ENCODE results near the gene INHBE. TPM values are rescaled to one million over a fixed set of nuclear protein-coding genes. Genes with fewer than 3 reads are reported as not detected.

Gene INHBE
- total RNA-seq, 1 experiment from 2014 or later: 0.59 TPM

DNA sequence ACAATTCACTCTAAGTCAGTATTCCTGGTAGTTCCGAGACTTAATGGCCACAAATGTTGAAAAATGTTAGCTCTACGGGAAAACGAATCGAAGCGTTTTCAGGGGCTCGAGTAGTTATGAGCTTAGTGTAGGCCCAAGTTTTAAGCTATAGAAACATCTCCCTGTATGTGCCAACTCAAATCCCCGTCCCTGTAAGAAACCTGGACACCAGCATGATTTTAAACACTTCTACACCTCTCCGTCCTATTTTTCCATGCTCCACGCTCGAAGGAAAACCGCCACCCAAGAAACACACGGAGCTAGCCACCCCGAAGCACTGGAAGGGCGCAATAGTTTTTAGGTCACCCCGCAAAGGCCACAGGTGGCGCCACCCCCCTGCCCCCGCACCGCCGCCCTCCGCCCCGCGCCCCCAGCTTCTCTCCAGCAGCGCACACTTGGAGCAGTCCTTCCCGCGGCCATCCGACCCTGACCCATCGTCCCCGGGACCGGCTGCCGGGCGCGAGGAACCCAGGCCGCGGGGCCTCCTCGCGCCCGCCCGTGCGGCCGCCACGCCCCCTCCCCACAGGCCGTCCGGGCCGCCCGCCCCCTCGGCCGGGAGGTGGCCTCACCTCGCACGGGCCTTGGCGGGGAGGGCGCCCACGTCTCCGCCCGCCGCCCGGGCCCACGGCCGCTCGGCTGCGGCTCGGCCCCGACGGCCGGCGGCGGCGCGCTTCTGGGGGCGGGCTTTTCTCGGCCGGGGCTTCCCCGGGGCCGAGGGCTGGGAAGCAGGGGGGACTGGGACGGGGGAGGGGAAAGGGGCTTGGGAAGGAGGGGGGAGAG is 24.8 kb upstream of the INHBE start:
- POLR2A ChIA-PET: interaction anchor here (0.6 kb wide), 3 partner anchors 12 to 314 kb away, joined by 4 to 7 read pairs (median 5); partner anchors contain the start of gene TSPAN31
- in situ Hi-C loops (cut with HindIII; ENCODE audit: low pct_unique_long_range_greater_than_20kb, low sequenced_read_pairs) (no loop called here), intact Hi-C loops (cut with micrococcal nuclease; ENCODE audit: unreplicated experiment) (no loop called here)
- H3K9me3 ChIP-seq (ENCODE audit: control insufficient read depth, insufficient read depth, low read depth, low read length): no peaks in the 10 kb centered on the region
- no TSS peak for BruUV-seq (replicated peaks)
- ATAC-seq (peak; percentile 89), DNase-seq (ENCODE audit: low read depth, low spot score) (no peak)
- CTCF ChIA-PET: interaction anchor here (0.6 kb wide), 2 partner anchors 21 to 29 kb away, joined by 3 to 5 read pairs; partner anchors contain the start of gene GLI1
- H3K36me3 ChIP-seq (ENCODE audit: control insufficient read depth, insufficient read depth, low read length): no peaks in the 10 kb centered on the region
- peak overlapping the region; percentile 60 to 86 for H3K4me3 ChIP-seq (ENCODE audit: low read depth in 2 of 2, low read length in 2 of 2)
- H3K4me1 ChIP-seq (ENCODE audit: control insufficient read depth, insufficient read depth, low read length): peaks cover 6% of the 10 kb centered on the region
- no peaks in the 10 kb centered on the region for H3K27me3 ChIP-seq (ENCODE audit: control insufficient read depth, insufficient read depth, low read length)
- peak overlapping the region; percentile 97 for H3K27ac ChIP-seq (ENCODE audit: low read length)
- TF ChIP-seq POLR2AphosphoS5 (IDR thresholded peaks at IDR 0.05; ENCODE audit: low read depth, low read length): no peak; the same call in 1 of the 2 replicates
- TF ChIP-seq SIN3A (IDR thresholded peaks at IDR 0.05; ENCODE audit: borderline replicate concordance, insufficient read depth, low read depth, low read length): no peak; the same call in 1 of the 2 replicates
- TF ChIP-seq REST (IDR thresholded peaks at IDR 0.05; ENCODE audit: insufficient read depth in 1 of 2, low read depth in 2 of 2, low read length in 1 of 2): no peak
- no peak for TF ChIP-seq TCF7L2 (IDR thresholded peaks at IDR 0.05; ENCODE audit: low read depth, low read length)
- TF ChIP-seq CTCF (IDR thresholded peaks at IDR 0.05): no peak; the same call in 1 of the 2 replicates

- Histone ChIP-seq H3K4me1 (ENCODE audit: control insufficient read depth, insufficient read depth, low read length) (peaks cover 6% of the 10 kb centered on the region), H3K4me3 (ENCODE audit: low read depth in 2 of 2, low read length in 2 of 2) (peak within 1 kb of the TSS; percentile 60 to 86), H3K9me3 (ENCODE audit: control insufficient read depth, insufficient read depth, low read depth, low read length) (no peaks in the 10 kb centered on the region), H3K27me3 (ENCODE audit: control insufficient read depth, insufficient read depth, low read length) (no peaks in the 10 kb centered on the region), H3K27ac (ENCODE audit: low read length) (peak within 1 kb of the TSS; percentile 98), H3K36me3 (ENCODE audit: control insufficient read depth, insufficient read depth, low read length) (no peaks in the 10 kb centered on the region)
- TF ChIP-seq POLR2AphosphoS5 (IDR thresholded peaks at IDR 0.05; ENCODE audit: low read depth, low read length): peak; percentile 89
- TF ChIP-seq REST (IDR thresholded peaks at IDR 0.05; ENCODE audit: insufficient read depth in 1 of 2, low read depth in 2 of 2, low read length in 1 of 2): no peak
- TF ChIP-seq CTCF (IDR thresholded peaks at IDR 0.05): no peak
- TF ChIP-seq SIN3A (IDR thresholded peaks at IDR 0.05; ENCODE audit: borderline replicate concordance, insufficient read depth, low read depth, low read length): 0 out of 2 replicates have a peak, but pooled peaks have one; percentile 42
- no peak for TF ChIP-seq TCF7L2 (IDR thresholded peaks at IDR 0.05; ENCODE audit: low read depth, low read length)
- peak; percentile 98 for ATAC-seq
- in situ Hi-C loops (cut with HindIII; ENCODE audit: low pct_unique_long_range_greater_than_20kb, low sequenced_read_pairs): no loop called here
- CTCF ChIA-PET: no interaction called here
- POLR2A ChIA-PET: interaction anchor here (0.6 kb wide), 1 partner anchor 313 kb away, joined by 4 read pairs; the partner anchor contains the start of gene TSPAN31
- intact Hi-C loops (cut with micrococcal nuclease; ENCODE audit: unreplicated experiment): no loop called here
- peak; percentile 39 for DNase-seq (ENCODE audit: low read depth, low spot score)
- TSS peak; percentile 97 for BruUV-seq (replicated peaks)
These were observed 24.1 kb upstream of the INHBE start, which contains the start of gene R3HDM2 for GRCh38 chr12:57430931-57431566. R3HDM2 (minus strand) TSS chr12:57431043; CDS start chr12:57310428, 120,615 bp downstream.

Data from Panc1 (cell line).